Panc1 (cell line): ENCODE results near the gene TAS2R13. TPM values are rescaled to one million over a fixed set of nuclear protein-coding genes. Genes with fewer than 3 reads are reported as not detected.

Source experiments
- ATAC-seq: fragments of 200-7000 bp; cut with Tn5 transposase; 2 replicates; pipeline ENCODE4 v1.9.1; 2020; ENCODE audit warnings: mild to moderate bottlenecking, moderate library complexity
- BruUV-seq: library from RNA; stranded (reverse); fragments of 400-500 nt; replicated peaks from 2 replicates; lab custom pipeline; 2021; lab: Mats Ljungman, UMichigan
- CTCF ChIA-PET: fragments of 300-600 bp; sonication (Branson Sonifier 250); formaldehyde crosslinking; loops from one replicate; lab custom pipeline; 2022; ENCODE audit warnings: antibody characterized with exemption; lab: Charles Lee
- POLR2A ChIA-PET: fragments of 300-600 bp; sonication (Branson Sonifier 250); formaldehyde crosslinking; loops from one replicate; lab custom pipeline; 2022; ENCODE audit warnings: antibody characterized with exemption; lab: Charles Lee
- DNase-seq: peaks from one replicate; pipeline ENCODE4 v3.0.0-alpha.2; 2010; ENCODE audit warnings: low read depth, low spot score
- H3K27ac ChIP-seq: 2 replicates; pipeline ENCODE4 v1.5.1; 2011; ENCODE audit warnings: mild to moderate bottlenecking, low read length, inconsistent platforms
- H3K27me3 ChIP-seq: fragments of 200-500 bp; sonication (Bioruptor generic); 2 replicates; pipeline ENCODE4 v1.6.0; 2014; ENCODE audit warnings: low read length, inconsistent platforms; ENCODE audit not compliant: control insufficient read depth, insufficient read depth
- H3K36me3 ChIP-seq: fragments of 200-500 bp; sonication (Bioruptor generic); 2 replicates; pipeline ENCODE4 v1.5.1; 2014; ENCODE audit warnings: inconsistent platforms, mild to moderate bottlenecking, low read length, moderate library complexity; ENCODE audit not compliant: control insufficient read depth, insufficient read depth
- H3K4me1 ChIP-seq: 2 replicates; pipeline ENCODE4 v1.5.1; 2011; ENCODE audit warnings: inconsistent platforms, mild to moderate bottlenecking, low read length, moderate library complexity; ENCODE audit not compliant: control insufficient read depth, insufficient read depth
- H3K4me3 ChIP-seq, 2 experiments: 2 replicates each; pipeline ENCODE4 v1.5.1; 2011 to 2012; ENCODE audit warnings: low read depth in 2 of 2, low read length in 2 of 2, mild to moderate bottlenecking in 2 of 2, inconsistent platforms in 1 of 2, moderate library complexity in 1 of 2
- H3K9me3 ChIP-seq: fragments of 200-500 bp; sonication (Bioruptor generic); 2 replicates; pipeline ENCODE4 v1.5.1; 2014; ENCODE audit warnings: low read depth, mild to moderate bottlenecking, inconsistent platforms, low read length, moderate library complexity; ENCODE audit not compliant: control insufficient read depth, insufficient read depth
- CTCF ChIP-seq: fragments of 450-650 bp; IDR thresholded peaks from 2 replicates; pipeline ENCODE4 v1.5.1; 2017; ENCODE audit warnings: mild to moderate bottlenecking
- POLR2AphosphoS5 ChIP-seq: IDR thresholded peaks from 2 replicates; pipeline ENCODE4 v1.6.1; 2012; ENCODE audit warnings: mild to moderate bottlenecking, low read depth, low read length, moderate library complexity
- REST ChIP-seq, 2 experiments: IDR thresholded peaks; 2 replicates each; pipeline ENCODE4 v1.6.1; 2011 to 2012; ENCODE audit warnings: low read depth in 2 of 2, control low read depth in 1 of 2, low read length in 1 of 2, mild to moderate bottlenecking in 1 of 2, moderate library complexity in 1 of 2; ENCODE audit not compliant: insufficient read depth in 1 of 2
- SIN3A ChIP-seq: IDR thresholded peaks from 2 replicates; pipeline ENCODE4 v1.6.1; 2012; ENCODE audit warnings: low read depth, mild to moderate bottlenecking, low read length, moderate library complexity, borderline replicate concordance; ENCODE audit not compliant: insufficient read depth
- TCF7L2 ChIP-seq: IDR thresholded peaks from 2 replicates; pipeline ENCODE4 v1.6.1; 2011; ENCODE audit warnings: mild to moderate bottlenecking, low read depth, low read length, inconsistent platforms
- in situ Hi-C: cut with HindIII; loops from 2 replicates; pipeline ENCODE4 v1.10.0; 2016; ENCODE audit warnings: low sequenced_read_pairs, low pct_unique_long_range_greater_than_20kb
- intact Hi-C: fragments of 100-400 bp; cut with micrococcal nuclease; formaldehyde crosslinking; loops from one replicate; pipeline ENCODE4 v1.10.0; 2022; ENCODE audit not compliant: unreplicated experiment
- total RNA-seq: library from RNA; stranded (reverse); gene quantifications from one replicate; pipeline ENCODE4 v1.2.1, GENCODE V29; 2021; ENCODE audit not compliant: unreplicated experiment

The TAS2R13 gene
- total RNA-seq, 1 experiment from 2014 or later, result 0.39 TPM

- Histone ChIP-seq H3K4me1 (no peaks in the 10 kb centered on the region), H3K27me3 (no peaks in the 10 kb centered on the region), H3K9me3 (no peaks in the 10 kb centered on the region), H3K36me3 (no peaks in the 10 kb centered on the region), H3K4me3 (no peak overlapping the region), H3K27ac (no peak overlapping the region)
- ATAC-seq (no peak), DNase-seq (no peak)
- TF ChIP-seq CTCF, result no peak
- TF ChIP-seq POLR2AphosphoS5, result no peak
- TF ChIP-seq REST (IDR thresholded peaks at IDR 0.05; ENCODE audit: insufficient read depth in 1 of 2, low read depth in 2 of 2, low read length in 1 of 2), result no peak
- no peak for TF ChIP-seq TCF7L2
- no peak for TF ChIP-seq SIN3A
- no TSS peak for BruUV-seq
- ChIA-PET CTCF (no interaction called here), POLR2A (no interaction called here)
- intact Hi-C loops, result no loop called here
- in situ Hi-C loops, result no loop called here
Observed at GRCh38 chr12:10910380-10910779, 1.0 kb upstream of the TAS2R13 start.

- Histone ChIP-seq H3K4me3 (no peak overlapping the region), H3K4me1 (no peaks in the 10 kb centered on the region), H3K27ac (no peak overlapping the region), H3K9me3 (no peaks in the 10 kb centered on the region), H3K27me3 (no peaks in the 10 kb centered on the region), H3K36me3 (no peaks in the 10 kb centered on the region)
- no TSS peak for BruUV-seq
- intact Hi-C loops, result no loop called here
- no peak for DNase-seq
- TF ChIP-seq REST (IDR thresholded peaks at IDR 0.05; ENCODE audit: insufficient read depth in 1 of 2, low read depth in 2 of 2, low read length in 1 of 2), result no peak
- no peak for TF ChIP-seq TCF7L2
- no peak for TF ChIP-seq CTCF
- TF ChIP-seq SIN3A, result no peak
- TF ChIP-seq POLR2AphosphoS5, result no peak
- CTCF ChIA-PET, result no interaction called here
- in situ Hi-C loops, result no loop called here
- ATAC-seq, result no peak
- POLR2A ChIA-PET, result no interaction called here
Observed at GRCh38 chr12:10904686-10905085, 4.7 kb downstream of the TAS2R13 start.
